ENCODE data around the gene C1QL4. TPM values are rescaled to one million over a fixed set of nuclear protein-coding genes. Genes with fewer than 3 reads are reported as not detected.

C1QL4 gene
- total and polyA plus RNA-seq, 2 of the 8 experiments (the other 6 are each of a cell fraction or from before 2014, with no cell fraction given) = 0.28 to 0.63 TPM

GRCh38 chr12:49340971-49341776 is 4.2 kb upstream of the C1QL4 start:
- Histone ChIP-seq H4K5ac (ENCODE audit: insufficient read length, low read depth, low read length) (no peak overlapping the region), H3K9me3 (ENCODE audit: insufficient read depth in 2 of 2, low read depth in 1 of 2, low read length in 1 of 2) (peaks cover 0 to under 1% of the 10 kb centered on the region in 2 experiments; a peak in 1 of 4 replicates), H3K36me3 (ENCODE audit: control insufficient read depth in 2 of 4, insufficient read depth in 4 of 4, low read length in 3 of 4) (peaks cover 0 to 4% (median 0%) of the 10 kb centered on the region in 4 experiments; a peak in 1 of 8 replicates), H2BK20ac (ENCODE audit: low read length) (0 out of 2 replicates have a peak overlapping the region, but pooled peaks have one; percentile 13), H2AFZ (ENCODE audit: low read length) (no peak overlapping the region), H3K79me1 (ENCODE audit: low read depth, low read length) (no peaks in the 10 kb centered on the region), H3K23me2 (ENCODE audit: low read depth, low read length) (peaks cover 9% of the 10 kb centered on the region), H3K27me3 (replicated peaks in 1 of 4; ENCODE audit: control insufficient read depth in 3 of 4, extremely low read depth in 1 of 4, insufficient read depth in 3 of 4, low read length in 3 of 4) (peaks cover 81 to 99% (median 96%) of the 10 kb centered on the region in 4 experiments), H2AK5ac (ENCODE audit: low read depth, low read length) (peak overlapping the region; percentile 48; the same call in 1 of the 2 replicates), H3K79me2 (ENCODE audit: control insufficient read depth in 1 of 2, insufficient read depth in 2 of 2, low read length in 2 of 2) (no peaks in the 10 kb centered on the region), H3K23ac (ENCODE audit: insufficient read length) (no peak overlapping the region), H3K56ac (replicated peaks; ENCODE audit: insufficient read length, low read depth, low read length) (no peak overlapping the region), H3K14ac (ENCODE audit: insufficient read length) (no peak overlapping the region), H4K20me1 (replicated peaks in 1 of 2; ENCODE audit: control insufficient read depth in 1 of 2, insufficient read depth in 2 of 2, low read length in 2 of 2) (peaks cover 13% of the 10 kb centered on the region in 2 experiments), H4K91ac (replicated peaks; ENCODE audit: insufficient read length, low read length) (no peak overlapping the region), H4K8ac (ENCODE audit: extremely low read depth, insufficient read depth, low read length) (no peak overlapping the region), H2BK12ac (ENCODE audit: low read depth, low read length) (no peak overlapping the region), H2BK120ac (replicated peaks; ENCODE audit: low read depth, low read length) (no peak overlapping the region), H2BK15ac (ENCODE audit: low read length) (no peak overlapping the region; the same call in 1 of the 2 replicates), H3K18ac (ENCODE audit: extremely low read depth, low read length) (peak overlapping the region; percentile 60), H3K4me1 (replicated peaks in 1 of 4; ENCODE audit: control insufficient read depth in 3 of 4, insufficient read depth in 4 of 4, low read length in 3 of 4) (peaks cover 4 to 57% (median 39%) of the 10 kb centered on the region in 4 experiments), H3K27ac (ENCODE audit: low read depth, low read length) (no peak overlapping the region), H3K4me3 (ENCODE audit: extremely low read depth in 1 of 4, insufficient read depth in 2 of 4, low read depth in 3 of 4, low read length in 4 of 4) (peak overlapping the region; percentile 34 to 78 (median 67); a peak in 7 of 8 replicates), H3K4ac (replicated peaks; ENCODE audit: insufficient read length, low read depth, low read length) (no peak overlapping the region), H2BK5ac (ENCODE audit: low read depth, low read length) (no peak overlapping the region), H3K4me2 (ENCODE audit: insufficient read depth in 1 of 2, low read depth in 2 of 2, low read length in 2 of 2) (peak overlapping the region; percentile 71 to 78), H3K9ac (replicated peaks in 1 of 4; ENCODE audit: extremely low read depth in 1 of 4, low read depth in 3 of 4, low read length in 3 of 4) (no peak overlapping the region)
- DNase-seq (ENCODE audit: low read depth in 1 of 2, low spot score in 2 of 2) = no peak
- ChIA-PET POLR2A (ENCODE audit: partially characterized antibody) (interaction anchor here (1.1 to 4.0 kb wide), 8 partner anchors 8 to 211 kb away, joined by 3 to 31 read pairs (median 4); partner anchors contain the start of genes PRPH, TROAP and TUBA1B), CTCF (ENCODE audit: partially characterized antibody) (interaction anchor here (0.7 to 4.0 kb wide), 33 partner anchors 10 to 400 kb away, joined by 3 to 147 read pairs (median 7); partner anchors contain the start of genes PRPH, SPATS2, TMBIM6 and TROAP)
- 6% methylated on average over 14 of the region's 14 CpGs; no CpG with 5 or more reads in 1 of the 2 experiments for whole genome bisulfite sequencing, 2 experiments (ENCODE audit: extremely low coverage in 1 of 2, insufficient coverage in 1 of 2, insufficient read length in 1 of 2, insufficient replicate concordance in 2 of 2, low coverage in 1 of 2, low lambda C conversion rate in 2 of 2, missing lambda C conversion rate in 1 of 2)
- no peak for FAIRE-seq
- TF ChIP-seq EZH2 (IDR thresholded peaks at IDR 0.05; ENCODE audit: low read depth, low read length, severe bottlenecking) (peak; percentile 62), USF2 (IDR thresholded peaks at IDR 0.05; ENCODE audit: low read length) (no peak), SIX5 (IDR thresholded peaks at IDR 0.05; ENCODE audit: low read depth, low read length) (no peak), SP4 (IDR thresholded peaks at IDR 0.05; ENCODE audit: low read length) (no peak), SUZ12 (IDR thresholded peaks at IDR 0.05; ENCODE audit: low read length) (peak; percentile 84; the same call in 1 of the 2 replicates), HDAC6 (IDR thresholded peaks at IDR 0.05; ENCODE audit: low read depth, low read length) (no peak), ASH2L (IDR thresholded peaks at IDR 0.05; ENCODE audit: low read length) (no peak), E2F6 (IDR thresholded peaks at IDR 0.05) (no peak), RNF2 (IDR thresholded peaks at IDR 0.05; ENCODE audit: borderline replicate concordance, low read depth, low read length, missing control alignments, poor library complexity, severe bottlenecking) (peak; percentile 52)

All from H1 (cell line).